ENCODE measurements around the gene LGMN.
"Not testable (repeated sequence)": the region's sequence is repeated elsewhere in the genome, so short reads cannot be mapped to it uniquely, and the experiment has no call there.

LGMN gene

GRCh38 chr14:92748259-92749016 lies at the start of gene LGMN:
LGMN (minus strand) TSS chr14:92748627; CDS start chr14:92732786, 15,841 bp downstream.
- DNase-seq (ENCODE audit: low spot score) = peak; percentile 97

- DNase-seq (ENCODE audit: low spot score) = no peak
Observed at GRCh38 chr14:92794961-92795360, 46.5 kb upstream of the LGMN start.

GRCh38 chr14:92794547-92794941 lies 46.1 kb upstream of the LGMN start:
- peak; percentile 36 for DNase-seq (ENCODE audit: low spot score)

GRCh38 chr14:92793709-92794546 lies 45.5 kb upstream of the LGMN start, which contains the start of gene GOLGA5:
GOLGA5 (plus strand) TSS chr14:92794305; CDS start chr14:92797438, 3,133 bp downstream.
- peak; percentile 99 for DNase-seq (ENCODE audit: low spot score)

- no peak for DNase-seq (ENCODE audit: low spot score)
Observed at GRCh38 chr14:92792885-92793284, 44.5 kb upstream of the LGMN start.

GRCh38 chr14:92789457-92790089 lies 41.1 kb upstream of the LGMN start:
- no peak for DNase-seq (ENCODE audit: low spot score)

- DNase-seq (ENCODE audit: low spot score) = no peak
Observed at GRCh38 chr14:92787554-92787953, 39.1 kb upstream of the LGMN start.

GRCh38 chr14:92786427-92786756 lies 38.0 kb upstream of the LGMN start:
- DNase-seq (ENCODE audit: low spot score) = no peak

- no peak for DNase-seq (ENCODE audit: low spot score)
Observed at GRCh38 chr14:92785667-92786426, 37.4 kb upstream of the LGMN start.

GRCh38 chr14:92783813-92784431 lies 35.5 kb upstream of the LGMN start:
- DNase-seq (ENCODE audit: low spot score) = peak; percentile 53

GRCh38 chr14:92781350-92781749 lies 32.9 kb upstream of the LGMN start:
- no peak for DNase-seq (ENCODE audit: low spot score)

- no peak for DNase-seq (ENCODE audit: low spot score)
Observed at GRCh38 chr14:92780444-92781232, 32.2 kb upstream of the LGMN start.

GRCh38 chr14:92778868-92779565 lies 30.6 kb upstream of the LGMN start:
- not testable (repeated sequence) for DNase-seq (ENCODE audit: low spot score)

- not testable (repeated sequence) for DNase-seq (ENCODE audit: low spot score)
Observed at GRCh38 chr14:92775292-92775691, 26.9 kb upstream of the LGMN start.

GRCh38 chr14:92774572-92774971 lies 26.1 kb upstream of the LGMN start:
- no peak for DNase-seq (ENCODE audit: low spot score)

GRCh38 chr14:92770484-92770883 lies 22.1 kb upstream of the LGMN start:
- DNase-seq (ENCODE audit: low spot score) = no peak

- no peak for DNase-seq (ENCODE audit: low spot score)
Observed at GRCh38 chr14:92768795-92769194, 20.4 kb upstream of the LGMN start.

GRCh38 chr14:92768236-92768635 lies 19.8 kb upstream of the LGMN start:
- DNase-seq (ENCODE audit: low spot score) = not testable (repeated sequence)

- DNase-seq (ENCODE audit: low spot score) = not testable (repeated sequence)
Observed at GRCh38 chr14:92763666-92764631, 15.5 kb upstream of the LGMN start.
